C4-2B (cell line): ENCODE results near the gene RRAD.

Source experiments
- CTCF ChIP-seq: fragments of 450-650 bp; conservative IDR thresholded peaks from 2 replicates; pipeline ENCODE4 v1.5.1; 2017; ENCODE audit warnings: mild to moderate bottlenecking
- ZFX ChIP-seq: fragments of 450-650 bp; IDR thresholded peaks from 2 replicates; pipeline ENCODE4 v1.6.1; 2017

GRCh38 chr16:66946974-66947301 is 21.6 kb upstream of the RRAD start:
- TF ChIP-seq CTCF (no peak), ZFX (no peak)
